Psoas muscle (tissue), 8 donors: ENCODE measurements around the gene INTS1. TPM values are rescaled to one million over a fixed set of nuclear protein-coding genes. Genes with fewer than 3 reads are reported as not detected.
A peak's percentile ranks its signal among the peaks of the same experiment; 100 is the strongest.

Experiments used
- ATAC-seq, 4 donors: fragments of 200-7000 bp; cut with Tn5 transposase; one replicate each; pipeline ENCODE4 v1.9.1; 2020; ENCODE audit warnings: moderate library complexity in 3 of 4, mild to moderate bottlenecking in 2 of 4
- DNase-seq, 2 donors: peaks; one replicate each; pipeline ENCODE4 v3.0.0-alpha.2; 2020
- H3K27ac ChIP-seq: fragments of 200-600 bp; one replicate; pipeline ENCODE4 v1.8.0; 2022
- H3K27me3 ChIP-seq, 3 donors: fragments of 200-600 bp in 1 of 3; one replicate each; pipeline versions ENCODE4 v1.6.1 to v1.8.0; 2013 to 2022; ENCODE audit warnings: low read length in 2 of 3, mild to moderate bottlenecking in 2 of 3, moderate library complexity in 1 of 3; ENCODE audit not compliant: insufficient read depth in 3 of 3
- H3K36me3 ChIP-seq, 2 donors: fragments of 200-600 bp in 1 of 2; one replicate each; pipeline versions ENCODE4 v1.6.1 to v1.8.0; 2013 to 2022; ENCODE audit warnings: low read depth in 1 of 2, mild to moderate bottlenecking in 1 of 2, moderate library complexity in 1 of 2; ENCODE audit not compliant: insufficient read depth in 1 of 2
- H3K4me1 ChIP-seq: fragments of 200-600 bp; one replicate; pipeline ENCODE4 v1.8.0; 2022
- H3K4me3 ChIP-seq: fragments of 200-600 bp; one replicate; pipeline ENCODE4 v1.8.0; 2022; ENCODE audit warnings: mild to moderate bottlenecking
- H3K9me3 ChIP-seq: fragments of 200-600 bp; one replicate; pipeline ENCODE4 v1.8.0; 2022
- CTCF ChIP-seq: fragments of 200-600 bp; IDR thresholded peaks from one replicate; pipeline ENCODE4 v1.8.0; 2022; ENCODE audit warnings: antibody characterized with exemption
- WGBS, 3 donors: extraction: QIAGEN DNeasy Blood & Tissue Kit; methylation state at CpG; one replicate each; pipeline versions ENCODE4 v1.1.6 to v1.1.7; 2013; 5-methylcytosine and 5-hydroxymethylcytosine counted together
- intact Hi-C, 2 donors: fragments of 100-400 bp; cut with DNase I; formaldehyde crosslinking; loops; one replicate each; pipeline versions ENCODE4 v1.11.0 to v1.14.2; 2022
- polyA plus RNA-seq, 3 donors: library from polyadenylated mRNA; stranded (reverse); fragments of 200-250 nt; gene quantifications; one replicate each; pipeline ENCODE4 v1.2.3, GENCODE V29; 2013
- total RNA-seq, 4 donors: library from RNA; stranded (reverse); fragmentation: NEBNext Ultra II Directional in 2 of 4; extraction: Animal tissue kit (Norgen Biotek cat#: 25700) in 2 of 4; gene quantifications; one replicate each; pipeline versions ENCODE4 v1.2.1 to v1.2.4, GENCODE V29; 2021 to 2023
- donor health status: healthy with polysubstance abuse.
- donor health status: DM: no; HTN: no; CAD: no; lungs with moderate emphysema.
- donor health status: Bipolar disorder and iron deficiency.
- donor health status: healthy.
- donor health status: DM: yes; HTN: yes; CAD: no.
- donor health status: DM: no; HTN: no; CAD: no.
- donor health status: DM: no; HTN: no; CAD: no.
- donor health status: DM: yes; HTN: yes; CAD: no.

Gene INTS1
- total and polyA plus RNA-seq, 7 donors: 38.8 to 77.6 (median 64.0) TPM

- Histone ChIP-seq H3K27ac (no peak overlapping the region), H3K4me3 (no peak overlapping the region), H3K9me3 (no peaks in the 10 kb centered on the region), H3K27me3 (no peaks in the 10 kb centered on the region), H3K4me1 (peaks cover 19% of the 10 kb centered on the region), H3K36me3 (peaks cover 0 to 3% of the 10 kb centered on the region in 2 donors)
- no peak for ATAC-seq
- intact Hi-C loops: loop anchor here in 1 of 2 donors (5.0 kb wide), 1 partner anchor 39 kb away; the partner anchor contains the start of gene INTS1
- 36 to 51% (median 47%) methylated on average over 18 of the region's 18 CpGs for WGBS, 3 donors
- no peak for DNase-seq
- no peak for TF ChIP-seq CTCF
Observed at GRCh38 chr7:1463676-1464223, 40.4 kb downstream of the INTS1 start.

GRCh38 chr7:1461646-1462375 is 42.4 kb downstream of the INTS1 start:
- no peak for TF ChIP-seq CTCF
- Histone ChIP-seq H3K27me3 (no peaks in the 10 kb centered on the region), H3K4me3 (no peak overlapping the region), H3K27ac (peak overlapping the region; percentile 75), H3K9me3 (no peaks in the 10 kb centered on the region), H3K36me3 (no peaks in the 10 kb centered on the region), H3K4me1 (peaks cover 26% of the 10 kb centered on the region)
- DNase-seq: no peak
- no peak for ATAC-seq
- WGBS, 3 donors: 67 to 70% (median 69%) methylated on average over 18 of the region's 18 CpGs
- intact Hi-C loops: loop anchor here in 1 of 2 donors (5.0 kb wide), 1 partner anchor 40 kb away; the partner anchor contains the start of gene INTS1

- Histone ChIP-seq H3K36me3 (no peaks in the 10 kb centered on the region), H3K4me3 (peak overlapping the region; percentile 74), H3K4me1 (peaks cover 20% of the 10 kb centered on the region), H3K27me3 (no peaks in the 10 kb centered on the region), H3K9me3 (no peaks in the 10 kb centered on the region), H3K27ac (peak overlapping the region; percentile 75)
- WGBS, 3 donors: 28 to 38% (median 30%) methylated on average over 29 to 30 of the region's 30 CpGs
- intact Hi-C loops: loop anchor here in 1 of 2 donors (5.0 kb wide), 1 partner anchor 41 kb away; the partner anchor contains the start of gene INTS1
- TF ChIP-seq CTCF: no peak
- peak; percentile 70 to 85 for DNase-seq
- peak; percentile 47 to 60 (median 50) for ATAC-seq
Observed at GRCh38 chr7:1460821-1461645, 43.2 kb downstream of the INTS1 start.

- DNase-seq: no peak
- WGBS, 3 donors: 7 to 12% (median 7%) methylated on average over 28 to 30 of the region's 30 CpGs
- no peaks in the 10 kb centered on the region for H3K36me3 ChIP-seq
- ATAC-seq: peak in 3 of 4 donors; percentile 0 to 4 (median 1)
- no peak for TF ChIP-seq CTCF
- peaks cover 20% of the 10 kb centered on the region for H3K4me1 ChIP-seq
- H3K27ac ChIP-seq: peak overlapping the region; percentile 75
- peak overlapping the region; percentile 74 for H3K4me3 ChIP-seq
- H3K27me3 ChIP-seq: no peaks in the 10 kb centered on the region
- intact Hi-C loops: loop anchor here in 1 of 2 donors (5.0 kb wide), 1 partner anchor 42 kb away; the partner anchor contains the start of gene INTS1
- no peaks in the 10 kb centered on the region for H3K9me3 ChIP-seq
Observed at GRCh38 chr7:1459920-1460820, 44.0 kb downstream of the INTS1 start.
